Stimulated activated CD8-positive, alpha-beta memory T cell treated with anti-CD3 and anti-CD28 coated beads, Interleukin-7, amount 100 ng/mL, for 1 hour (primary cell): ENCODE data around the gene MVP.
"Not testable (repeated sequence)": the region's sequence is repeated elsewhere in the genome, so short reads cannot be mapped to it uniquely, and the experiment has no call there.

ENCODE experiments used
- DNase-seq, 2 donors: peaks; one replicate each; pipeline ENCODE4 v3.0.0-alpha.2; 2020; ENCODE audit warnings: low read depth in 2 of 2

Gene MVP

GRCh38 chr16:29820271-29820701 is at the start of gene MVP:
MVP (plus strand) TSS chr16:29820462; CDS start chr16:29830550, 10,088 bp downstream.
- DNase-seq: no peak

- DNase-seq: not testable (repeated sequence)
Observed at GRCh38 chr16:29772330-29772729, 47.9 kb upstream of the MVP start.

- no peak for DNase-seq
Observed at GRCh38 chr16:29774730-29775129, 45.5 kb upstream of the MVP start.

GRCh38 chr16:29775742-29776408 is 44.4 kb upstream of the MVP start:
- no peak for DNase-seq

GRCh38 chr16:29777576-29778350 is 42.5 kb upstream of the MVP start, which contains the start of gene ZG16:
ZG16 (plus strand) TSS chr16:29778256; CDS start chr16:29779267, 1,011 bp downstream.
- DNase-seq: no peak

- no peak for DNase-seq
Observed at GRCh38 chr16:29779474-29779873, 40.8 kb upstream of the MVP start.

GRCh38 chr16:29783094-29783953 is 36.9 kb upstream of the MVP start:
- not testable (repeated sequence) for DNase-seq

- DNase-seq: no peak
Observed at GRCh38 chr16:29784157-29784556, 36.1 kb upstream of the MVP start.

- DNase-seq: peak in 1 of 2 donors; percentile 54
Observed at GRCh38 chr16:29784901-29785500, 35.3 kb upstream of the MVP start.

- DNase-seq: not testable (repeated sequence)
Observed at GRCh38 chr16:29787155-29787554, 33.1 kb upstream of the MVP start.

- DNase-seq: no peak
Observed at GRCh38 chr16:29789775-29790182, 30.5 kb upstream of the MVP start.

GRCh38 chr16:29790183-29790948 is 29.9 kb upstream of the MVP start, which contains the start of gene KIF22:
KIF22 (plus strand) TSS chr16:29790751; CDS start chr16:29790760, 9 bp downstream.
- peak; percentile 99 to 100 for DNase-seq

GRCh38 chr16:29790949-29791844 is 29.1 kb upstream of the MVP start:
- DNase-seq: no peak

GRCh38 chr16:29791845-29792807 is 28.1 kb upstream of the MVP start:
- DNase-seq: no peak

- DNase-seq: not testable (repeated sequence)
Observed at GRCh38 chr16:29793153-29793552, 27.1 kb upstream of the MVP start.

- DNase-seq: no peak
Observed at GRCh38 chr16:29794231-29794710, 26.0 kb upstream of the MVP start.

GRCh38 chr16:29802416-29802935 is 17.8 kb upstream of the MVP start:
- DNase-seq: no peak

GRCh38 chr16:29804020-29804419 is 16.2 kb upstream of the MVP start:
- no peak for DNase-seq
